Sigmoid colon (tissue), 7 donors: ENCODE results near the gene WSB1. TPM values are rescaled to one million over a fixed set of nuclear protein-coding genes. Genes with fewer than 3 reads are reported as not detected.

Source experiments
- DNase-seq: peaks from one replicate; pipeline ENCODE4 v3.0.0-alpha.2; 2019
- H3K27ac ChIP-seq, 4 donors: fragments of 200-600 bp; sonication (generic); one replicate each; pipeline ENCODE4 v1.5.1; 2016 to 2019; ENCODE audit warnings: mild to moderate bottlenecking in 1 of 4
- H3K27me3 ChIP-seq, 3 donors: fragments of 200-600 bp; sonication (generic); one replicate each; pipeline ENCODE4 v1.5.1; 2019; ENCODE audit warnings: mild to moderate bottlenecking in 1 of 3
- H3K36me3 ChIP-seq, 4 donors: fragments of 200-600 bp; sonication (generic); one replicate each; pipeline ENCODE4 v1.5.1; 2016 to 2019
- H3K4me1 ChIP-seq, 4 donors: fragments of 200-600 bp; sonication (generic); one replicate each; pipeline ENCODE4 v1.5.1; 2017 to 2019
- H3K4me3 ChIP-seq, 4 donors: fragments of 200-600 bp; sonication (generic); one replicate each; pipeline ENCODE4 v1.5.1; 2017 to 2019; ENCODE audit warnings: mild to moderate bottlenecking in 2 of 4, moderate library complexity in 1 of 4
- H3K9me3 ChIP-seq, 4 donors: fragments of 200-600 bp in 3 of 4; sonication (generic) in 3 of 4; one replicate each; pipeline versions ENCODE4 v1.5.1 to v1.6.1; 2013 to 2019
- EP300 ChIP-seq, 4 donors: sonication (generic); formaldehyde crosslinking; IDR thresholded peaks; one replicate each; pipeline ENCODE4 v1.6.1; 2017; ENCODE audit warnings: antibody characterized with exemption in 4 of 4
- POLR2A ChIP-seq, 2 donors: fragments of 450-650 bp; IDR thresholded peaks; one replicate each; pipeline ENCODE4 v1.6.1; 2016; ENCODE audit warnings: antibody characterized with exemption in 2 of 2, mild to moderate bottlenecking in 2 of 2, moderate library complexity in 2 of 2
- POLR2AphosphoS5 ChIP-seq, 4 donors: sonication (generic); formaldehyde crosslinking; IDR thresholded peaks; one replicate each; pipeline ENCODE4 v1.6.1; 2017; ENCODE audit warnings: antibody characterized with exemption in 4 of 4
- WGBS, 2 donors: extraction: QIAGEN DNeasy Blood & Tissue Kit; methylation state at CpG; one replicate each; pipeline ENCODE4 v1.1.7; 2013; 5-methylcytosine and 5-hydroxymethylcytosine counted together
- intact Hi-C: fragments of 100-400 bp; cut with DNase I; formaldehyde crosslinking; loops from one replicate; pipeline ENCODE4 v1.15.1; 2023
- polyA plus RNA-seq, 3 donors: library from polyadenylated mRNA; stranded (reverse); fragments of 200-250 nt; gene quantifications; one replicate each; pipeline ENCODE4 v1.2.3, GENCODE V29; 2013
- total RNA-seq, 4 donors: library from RNA; depleted of rRNA; stranded (reverse); fragments of >200 nt; gene quantifications; one replicate each; pipeline ENCODE4 v1.1.0, GENCODE V29; 2016
- TF ChIP-seq, protein P1 (sequence below), 4 experiments: fragments of 450-650 bp in 3 of 4; fragments of 200-600 bp in 1 of 4; IDR thresholded peaks; one replicate each; pipeline ENCODE4 v1.5.1; 2016 to 2019; ENCODE audit warnings: antibody characterized with exemption in 4 of 4, mild to moderate bottlenecking in 3 of 4, moderate library complexity in 2 of 4
- donor health status: healthy with polysubstance abuse.
- donor health status: Bipolar disorder and iron deficiency.
- donor health status: healthy.

The WSB1 gene
- total and polyA plus RNA-seq, 7 donors, result 23.4 to 240 (median 111) TPM

DNA sequence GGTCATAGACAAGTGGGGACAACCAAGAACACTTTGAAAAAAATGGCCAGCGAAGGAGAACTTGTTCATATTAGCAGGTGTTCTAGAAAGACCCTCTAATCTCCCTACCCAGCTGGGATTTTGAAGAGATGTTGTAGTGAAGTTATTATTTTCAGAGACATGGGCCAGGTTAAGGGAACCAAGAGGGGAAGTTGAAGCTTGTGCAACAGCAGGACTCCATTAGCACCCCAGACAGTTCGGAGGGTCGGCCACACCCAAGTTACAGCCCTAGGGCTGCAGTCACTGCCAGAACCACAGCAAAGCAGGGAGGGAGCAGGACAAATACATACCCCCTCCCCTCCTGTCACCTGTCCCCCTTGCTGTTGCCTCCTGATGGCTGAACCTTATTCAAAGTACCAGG is 42.3 kb downstream of the WSB1 start:
- TF ChIP-seq EP300 (IDR thresholded peaks at IDR 0.05) (no peak), POLR2A (IDR thresholded peaks at IDR 0.05) (no peak), POLR2AphosphoS5 (IDR thresholded peaks at IDR 0.05) (no peak)
- TF ChIP-seq, protein P1, sequence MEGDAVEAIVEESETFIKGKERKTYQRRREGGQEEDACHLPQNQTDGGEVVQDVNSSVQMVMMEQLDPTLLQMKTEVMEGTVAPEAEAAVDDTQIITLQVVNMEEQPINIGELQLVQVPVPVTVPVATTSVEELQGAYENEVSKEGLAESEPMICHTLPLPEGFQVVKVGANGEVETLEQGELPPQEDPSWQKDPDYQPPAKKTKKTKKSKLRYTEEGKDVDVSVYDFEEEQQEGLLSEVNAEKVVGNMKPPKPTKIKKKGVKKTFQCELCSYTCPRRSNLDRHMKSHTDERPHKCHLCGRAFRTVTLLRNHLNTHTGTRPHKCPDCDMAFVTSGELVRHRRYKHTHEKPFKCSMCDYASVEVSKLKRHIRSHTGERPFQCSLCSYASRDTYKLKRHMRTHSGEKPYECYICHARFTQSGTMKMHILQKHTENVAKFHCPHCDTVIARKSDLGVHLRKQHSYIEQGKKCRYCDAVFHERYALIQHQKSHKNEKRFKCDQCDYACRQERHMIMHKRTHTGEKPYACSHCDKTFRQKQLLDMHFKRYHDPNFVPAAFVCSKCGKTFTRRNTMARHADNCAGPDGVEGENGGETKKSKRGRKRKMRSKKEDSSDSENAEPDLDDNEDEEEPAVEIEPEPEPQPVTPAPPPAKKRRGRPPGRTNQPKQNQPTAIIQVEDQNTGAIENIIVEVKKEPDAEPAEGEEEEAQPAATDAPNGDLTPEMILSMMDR (IDR thresholded peaks at IDR 0.05), result no peak
- Histone ChIP-seq H3K9me3 (no peaks in the 10 kb centered on the region), H3K27ac (no peak overlapping the region), H3K4me1 (peaks cover 0 to 24% (median 19%) of the 10 kb centered on the region in 4 donors), H3K4me3 (no peak overlapping the region), H3K36me3 (no peaks in the 10 kb centered on the region), H3K27me3 (no peaks in the 10 kb centered on the region)
- DNase-seq, result peak; percentile 62
- 57 to 77% methylated on average over 3 of the region's 3 CpGs for WGBS, 2 donors
- intact Hi-C loops, result no loop called here

DNA sequence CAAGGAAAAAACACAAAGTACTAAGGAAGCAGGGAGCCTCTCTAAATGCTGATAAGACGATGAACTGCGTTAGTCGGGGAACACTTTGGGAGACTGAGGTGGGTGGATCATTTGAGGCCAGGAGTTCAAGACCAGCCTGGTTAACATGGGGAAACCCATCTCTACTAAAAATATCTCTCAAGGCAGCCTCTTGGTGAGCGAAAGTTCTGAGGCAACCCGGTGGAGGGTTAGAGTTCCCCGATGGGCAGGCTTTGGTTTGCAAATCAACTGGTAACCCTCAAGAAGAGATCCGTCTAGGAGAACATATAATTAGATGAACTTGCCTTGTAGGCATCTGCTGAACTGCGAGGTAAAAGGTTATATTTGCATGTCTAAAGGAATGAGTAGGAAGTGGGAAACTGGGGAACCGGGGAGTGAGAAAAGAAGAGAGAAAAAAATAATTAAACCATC is 44.6 kb downstream of the WSB1 start:
- H3K4me3 ChIP-seq, result no peak overlapping the region
- H3K4me1 ChIP-seq, result peaks cover 0 to 11% (median 8%) of the 10 kb centered on the region in 4 donors
- TF ChIP-seq, protein P1 (IDR thresholded peaks at IDR 0.05), result no peak
- TF ChIP-seq POLR2AphosphoS5 (IDR thresholded peaks at IDR 0.05) (no peak), POLR2A (IDR thresholded peaks at IDR 0.05) (no peak), EP300 (IDR thresholded peaks at IDR 0.05) (no peak)
- H3K27ac ChIP-seq, result no peak overlapping the region
- H3K27me3 ChIP-seq, result no peaks in the 10 kb centered on the region
- H3K9me3 ChIP-seq, result no peaks in the 10 kb centered on the region
- 78 to 82% methylated on average over 9 of the region's 9 CpGs for WGBS, 2 donors
- H3K36me3 ChIP-seq, result no peaks in the 10 kb centered on the region
- intact Hi-C loops, result no loop called here
- DNase-seq, result no peak

DNA sequence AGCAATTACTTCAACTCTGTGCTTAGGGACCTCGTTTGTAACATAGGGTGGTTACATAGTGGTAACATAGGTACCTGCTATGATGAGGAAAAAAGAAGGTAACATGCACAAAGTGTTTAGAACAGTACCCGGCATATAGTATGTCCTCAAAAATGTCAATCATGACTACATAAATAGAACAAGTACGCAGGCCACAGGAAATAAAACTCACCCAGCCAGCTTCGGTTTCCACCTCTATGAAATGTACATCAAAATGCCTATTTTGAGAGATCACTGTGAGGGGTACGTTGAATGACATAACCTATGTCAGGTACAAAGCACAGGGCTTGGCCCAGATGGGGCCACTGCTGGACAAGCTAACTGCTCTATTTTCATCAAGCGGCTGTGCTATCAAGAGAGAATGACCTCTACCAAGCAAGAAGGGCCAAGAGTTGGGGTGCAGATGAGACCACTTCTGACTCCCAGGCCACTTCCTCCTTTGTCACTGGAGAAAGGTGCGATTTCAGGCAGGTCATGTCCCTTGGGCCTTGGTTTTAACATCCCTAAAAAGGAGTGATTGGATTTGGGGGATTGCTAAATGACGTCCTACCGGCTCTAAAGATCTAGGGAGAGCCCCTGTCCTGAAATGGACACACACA is 45.4 kb downstream of the WSB1 start:
- no peaks in the 10 kb centered on the region for H3K9me3 ChIP-seq
- intact Hi-C loops, result no loop called here
- no peak overlapping the region for H3K4me3 ChIP-seq
- H3K27ac ChIP-seq, result no peak overlapping the region
- peaks cover 0 to 10% (median under 1%) of the 10 kb centered on the region in 4 donors for H3K4me1 ChIP-seq
- H3K27me3 ChIP-seq, result no peaks in the 10 kb centered on the region
- WGBS, 2 donors, result 79 to 89% methylated on average over 9 of the region's 9 CpGs
- no peak for DNase-seq
- TF ChIP-seq POLR2AphosphoS5 (IDR thresholded peaks at IDR 0.05), result no peak
- no peak for TF ChIP-seq EP300 (IDR thresholded peaks at IDR 0.05)
- TF ChIP-seq POLR2A (IDR thresholded peaks at IDR 0.05), result no peak
- TF ChIP-seq, protein P1 (IDR thresholded peaks at IDR 0.05), result no peak
- H3K36me3 ChIP-seq, result no peaks in the 10 kb centered on the region

DNA sequence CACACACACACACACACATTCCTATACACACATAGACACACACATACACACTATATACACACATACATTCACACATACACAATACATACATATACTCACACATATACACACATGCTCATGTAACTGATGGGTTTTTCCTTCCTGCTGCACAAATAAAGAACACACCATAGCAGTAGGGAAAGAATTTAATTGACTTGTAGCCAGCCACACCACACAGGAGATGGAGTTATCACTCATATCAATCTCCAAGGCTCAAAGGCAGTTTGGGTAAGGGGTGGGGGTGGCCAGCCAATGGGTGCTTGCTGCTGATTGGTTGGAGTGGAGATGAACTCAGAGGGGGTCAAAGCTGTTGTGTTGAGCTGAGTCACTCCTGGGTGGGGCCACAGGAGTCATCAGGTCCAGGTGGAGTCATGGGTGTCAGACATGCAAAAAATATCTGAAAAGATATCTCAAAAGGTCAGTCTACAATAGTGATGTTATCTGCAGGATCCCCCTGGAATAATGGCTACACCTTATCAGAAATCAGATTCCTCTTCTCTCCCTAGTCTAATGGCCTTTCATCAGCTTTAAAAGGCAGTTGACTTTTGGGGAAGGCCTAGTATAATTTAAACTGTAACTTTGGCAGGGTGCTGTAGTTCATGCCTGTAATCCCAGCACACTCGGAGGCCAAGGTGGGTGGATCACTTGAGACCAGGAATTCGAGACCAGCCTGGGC is 46.1 kb downstream of the WSB1 start:
- H3K27me3 ChIP-seq, result no peaks in the 10 kb centered on the region
- H3K27ac ChIP-seq, result no peak overlapping the region
- no peaks in the 10 kb centered on the region for H3K36me3 ChIP-seq
- peaks cover 0 to 14% (median 0%) of the 10 kb centered on the region in 4 donors for H3K4me1 ChIP-seq
- H3K4me3 ChIP-seq, result no peak overlapping the region
- DNase-seq, result no peak
- 79 to 89% methylated on average over 2 of the region's 2 CpGs for whole genome bisulfite sequencing, 2 donors
- no peak for TF ChIP-seq POLR2A (IDR thresholded peaks at IDR 0.05)
- TF ChIP-seq EP300 (IDR thresholded peaks at IDR 0.05), result no peak
- TF ChIP-seq, protein P1 (IDR thresholded peaks at IDR 0.05), result no peak
- no peak for TF ChIP-seq POLR2AphosphoS5 (IDR thresholded peaks at IDR 0.05)
- no peaks in the 10 kb centered on the region for H3K9me3 ChIP-seq
- intact Hi-C loops, result no loop called here
